H9 (cell line): Measurements from ENCODE around the gene RNF126. TPM values are rescaled to one million over a fixed set of nuclear protein-coding genes. Genes with fewer than 3 reads are reported as not detected.

ENCODE experiments used
- DNase-seq: peaks from one replicate; pipeline ENCODE4 v3.0.0-alpha.2; 2017
- H2AFZ ChIP-seq: one replicate; pipeline ENCODE4 v1.6.1; 2013; ENCODE audit warnings: mild to moderate bottlenecking, low read length, control low read depth, moderate library complexity
- H2AK5ac ChIP-seq: 2 replicates; pipeline ENCODE4 v1.6.1; 2013; ENCODE audit warnings: low read length, control low read depth, mixed read lengths; ENCODE audit not compliant: insufficient read length
- H2BK120ac ChIP-seq: one replicate; pipeline ENCODE4 v1.6.1; 2013; ENCODE audit warnings: low read depth, mild to moderate bottlenecking, low read length, control low read depth, inconsistent platforms; ENCODE audit not compliant: poor library complexity, severe bottlenecking
- H2BK12ac ChIP-seq: 2 replicates; pipeline ENCODE4 v1.6.1; 2013; ENCODE audit warnings: low read length, control low read depth, mixed read lengths, low read depth; ENCODE audit not compliant: insufficient read length
- H2BK15ac ChIP-seq: 2 replicates; pipeline ENCODE4 v1.6.1; 2013; ENCODE audit warnings: low read depth, low read length, control low read depth
- H2BK20ac ChIP-seq: one replicate; pipeline ENCODE4 v1.6.1; 2013; ENCODE audit warnings: low read depth, mild to moderate bottlenecking, low read length, control low read depth, inconsistent platforms; ENCODE audit not compliant: poor library complexity, severe bottlenecking
- H2BK5ac ChIP-seq: 2 replicates; pipeline ENCODE4 v1.6.1; 2013; ENCODE audit warnings: low read length, control low read depth, mixed read lengths; ENCODE audit not compliant: insufficient read length
- H3K14ac ChIP-seq: 2 replicates; pipeline ENCODE4 v1.6.1; 2013; ENCODE audit warnings: low read length, control low read depth; ENCODE audit not compliant: insufficient read depth
- H3K18ac ChIP-seq: 2 replicates; pipeline ENCODE4 v1.6.1; 2013; ENCODE audit warnings: low read depth, mild to moderate bottlenecking, mixed read lengths, low read length, control low read depth; ENCODE audit not compliant: insufficient read length
- H3K23ac ChIP-seq: 2 replicates; pipeline ENCODE4 v1.6.1; 2013; ENCODE audit warnings: low read length, control low read depth, mixed read lengths, low read depth; ENCODE audit not compliant: insufficient read length
- H3K23me2 ChIP-seq: 2 replicates; pipeline ENCODE4 v1.6.1; 2013; ENCODE audit warnings: low read depth, mild to moderate bottlenecking, mixed read lengths, low read length, control low read depth; ENCODE audit not compliant: insufficient read length, poor library complexity, severe bottlenecking
- H3K27ac ChIP-seq: 2 replicates; pipeline ENCODE4 v1.5.1; 2013; ENCODE audit warnings: low read length, control low read depth, mixed read lengths, low read depth; ENCODE audit not compliant: insufficient read length
- H3K27me3 ChIP-seq: 2 replicates; pipeline ENCODE4 v1.6.1; 2013; ENCODE audit warnings: low read length, control low read depth, inconsistent platforms; ENCODE audit not compliant: insufficient read depth
- H3K4ac ChIP-seq: 2 replicates; pipeline ENCODE4 v1.6.1; 2013; ENCODE audit warnings: low read depth, mild to moderate bottlenecking, control low read depth, inconsistent platforms, low read length, moderate library complexity
- H3K4me1 ChIP-seq: 2 replicates; pipeline ENCODE4 v1.6.1; 2013; ENCODE audit warnings: low read length, control low read depth, inconsistent platforms; ENCODE audit not compliant: insufficient read depth
- H3K4me2 ChIP-seq: 2 replicates; pipeline ENCODE4 v1.6.1; 2013; ENCODE audit warnings: low read length, control low read depth, mixed read lengths; ENCODE audit not compliant: insufficient read length, insufficient read depth
- H3K56ac ChIP-seq: 2 replicates; pipeline ENCODE4 v1.6.1; 2013; ENCODE audit warnings: low read depth, mild to moderate bottlenecking, mixed read lengths, low read length, control low read depth; ENCODE audit not compliant: insufficient read length
- H3K79me1 ChIP-seq: 2 replicates; pipeline ENCODE4 v1.6.1; 2013; ENCODE audit warnings: low read depth, mild to moderate bottlenecking, moderate library complexity, low read length, control low read depth, inconsistent platforms; ENCODE audit not compliant: insufficient read depth, poor library complexity, severe bottlenecking
- H3K79me2 ChIP-seq: 2 replicates; pipeline ENCODE4 v1.6.1; 2013; ENCODE audit warnings: low read length, control low read depth, inconsistent platforms; ENCODE audit not compliant: insufficient read depth
- H3K9ac ChIP-seq: 2 replicates; pipeline ENCODE4 v1.6.1; 2013; ENCODE audit warnings: low read length, control low read depth, mixed read lengths; ENCODE audit not compliant: insufficient read length; ENCODE audit errors: extremely low read depth
- H3K9me3 ChIP-seq: one replicate; pipeline ENCODE4 v1.6.1; 2013; ENCODE audit warnings: low read depth, low read length, inconsistent platforms; ENCODE audit not compliant: control insufficient read depth
- H3T11ph ChIP-seq: one replicate; pipeline ENCODE4 v1.6.1; 2013; ENCODE audit warnings: mild to moderate bottlenecking, low read length, control low read depth, inconsistent platforms
- H4K20me1 ChIP-seq: one replicate; pipeline ENCODE4 v1.6.1; 2013; ENCODE audit not compliant: control insufficient read depth, insufficient read length, insufficient read depth
- H4K5ac ChIP-seq: 2 replicates; pipeline ENCODE4 v1.6.1; 2013; ENCODE audit warnings: low read depth, mild to moderate bottlenecking, mixed read lengths, low read length, control low read depth; ENCODE audit not compliant: insufficient read length
- H4K8ac ChIP-seq: replicated peaks from 2 replicates; pipeline ENCODE4 v1.6.1; 2013; ENCODE audit warnings: low read length, control low read depth, mixed read lengths, low read depth; ENCODE audit not compliant: insufficient read length
- H4K91ac ChIP-seq: 2 replicates; pipeline ENCODE4 v1.6.1; 2013; ENCODE audit warnings: low read depth, mild to moderate bottlenecking, moderate library complexity, mixed read lengths, low read length, control low read depth; ENCODE audit not compliant: insufficient read length
- H3K27ac Mint-ChIP-seq, 3 experiments: 2 replicates in 2 of 3; 3 replicates in 1 of 3; pipeline ENCODE4 v1.8.0; 2020 to 2021; ENCODE audit warnings: mixed read lengths in 3 of 3, mild to moderate bottlenecking in 1 of 3, moderate library complexity in 1 of 3
- H3K27me3 Mint-ChIP-seq: 2 replicates; pipeline ENCODE4 v1.8.0; 2021; ENCODE audit warnings: low read depth, mild to moderate bottlenecking, moderate library complexity, mixed read lengths
- H3K36me3 Mint-ChIP-seq, 3 experiments: 2 replicates in 2 of 3; 3 replicates in 1 of 3; pipeline ENCODE4 v1.8.0; 2020 to 2021; ENCODE audit warnings: low read depth in 3 of 3, mixed read lengths in 3 of 3; ENCODE audit not compliant: insufficient read depth in 1 of 3
- H3K4me1 Mint-ChIP-seq, 2 experiments: 2 replicates each; pipeline ENCODE4 v1.8.0; 2020; ENCODE audit warnings: mixed read lengths in 2 of 2
- H3K4me3 Mint-ChIP-seq, 2 experiments: 2 replicates in 1 of 2; 3 replicates in 1 of 2; pipeline ENCODE4 v1.8.0; 2020 to 2021; ENCODE audit warnings: mild to moderate bottlenecking in 2 of 2, mixed read lengths in 2 of 2, moderate library complexity in 1 of 2
- H3K9me3 Mint-ChIP-seq, 2 experiments: 2 replicates in 1 of 2; 3 replicates in 1 of 2; pipeline ENCODE4 v1.8.0; 2020; ENCODE audit warnings: mild to moderate bottlenecking in 2 of 2, mixed read lengths in 2 of 2, moderate library complexity in 1 of 2
- WGBS: extraction: QIAGEN DNeasy Blood & Tissue Kit; methylation state at CpG from one replicate; pipeline ENCODE4 v1.1.7; 2013; ENCODE audit warnings: missing lambda C conversion rate, low lambda C conversion rate, mixed read lengths; ENCODE audit not compliant: insufficient read length; ENCODE audit errors: extremely low coverage; 5-methylcytosine and 5-hydroxymethylcytosine counted together
- long read RNA-seq: library from polyadenylated mRNA; unstranded; transcript quantifications from one replicate; pipeline ENCODE4 v2.0.0, GENCODE V29; 2020
- total RNA-seq: library from RNA; stranded (reverse); gene quantifications from 2 replicates; pipeline ENCODE4 v1.2.1, GENCODE V29; 2021
- TF ChIP-seq, protein P1 (sequence below): fragments of 200-600 bp; sonication (generic); conservative IDR thresholded peaks from 3 replicates; pipeline ENCODE4 v1.8.0; 2021; ENCODE audit warnings: antibody characterized with exemption, mild to moderate bottlenecking

RNF126 gene
- total RNA-seq = 78.0 and 81.9 TPM in 2 replicates
- long read RNA-seq, transcript RNF126-203 (9 exons, 963 nt) = minor isoform, 15 of 182 reads
- long read RNA-seq, transcript RNF126-201 (9 exons, 1,694 nt) = major isoform, 129 of 182 reads
- long read RNA-seq, partial matches to known transcripts = 10 of 182 reads
- long read RNA-seq, other reads (novel, unspliced or antisense) = 24 of 182 reads

DNA sequence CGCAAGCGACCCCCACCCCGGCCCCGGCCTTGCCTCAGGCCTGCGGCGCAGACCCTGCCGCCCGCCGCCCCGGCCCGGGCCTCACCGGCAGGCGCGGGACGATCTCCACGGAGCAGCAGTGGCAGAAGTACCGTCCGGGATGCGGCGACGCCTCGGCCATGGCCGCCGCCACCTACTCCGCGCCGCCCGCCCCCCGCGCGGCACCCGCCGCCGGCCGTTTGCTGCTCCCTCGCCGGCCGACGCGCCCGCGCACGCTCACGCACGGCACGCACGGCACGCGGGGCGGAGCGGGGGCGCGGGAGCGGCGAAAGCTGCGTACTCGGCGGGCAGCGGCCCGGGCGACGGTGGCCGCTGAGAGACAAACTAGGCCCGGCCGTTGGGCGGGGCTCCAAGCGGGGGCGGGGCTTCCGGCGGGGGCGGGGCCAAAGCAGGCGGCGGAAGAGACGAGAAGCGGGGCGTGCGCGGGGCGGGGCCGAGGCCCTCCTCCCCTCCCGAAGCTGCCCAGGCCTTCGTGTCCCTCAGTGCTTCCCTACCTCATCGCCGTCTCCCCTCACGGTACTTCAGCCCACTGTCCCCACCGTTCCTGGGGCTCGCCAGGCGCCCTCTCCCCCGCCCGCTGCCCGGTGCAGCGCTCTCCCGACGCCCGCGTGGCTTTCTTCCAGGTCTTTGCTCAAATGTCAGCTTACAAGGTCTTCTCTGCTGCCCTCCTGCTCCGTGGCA is at the start of gene RNF126:
RNF126 (minus strand) TSS at position 253 of the 720 bp plus-strand sequence; CDS start at position 160, 93 bp downstream.
- no peak within 1 kb of the TSS for H2BK120ac ChIP-seq
- no peak within 1 kb of the TSS for H3K4ac ChIP-seq
- no peak within 1 kb of the TSS for H4K91ac ChIP-seq
- no peak within 1 kb of the TSS for H3K27ac ChIP-seq
- H3T11ph ChIP-seq = no peak within 1 kb of the TSS
- peaks cover 7% of the 10 kb centered on the region for H3K23me2 ChIP-seq
- no peak within 1 kb of the TSS for H2BK15ac ChIP-seq
- H3K79me1 ChIP-seq = peaks cover 2% of the 10 kb centered on the region
- TF ChIP-seq, protein P1, sequence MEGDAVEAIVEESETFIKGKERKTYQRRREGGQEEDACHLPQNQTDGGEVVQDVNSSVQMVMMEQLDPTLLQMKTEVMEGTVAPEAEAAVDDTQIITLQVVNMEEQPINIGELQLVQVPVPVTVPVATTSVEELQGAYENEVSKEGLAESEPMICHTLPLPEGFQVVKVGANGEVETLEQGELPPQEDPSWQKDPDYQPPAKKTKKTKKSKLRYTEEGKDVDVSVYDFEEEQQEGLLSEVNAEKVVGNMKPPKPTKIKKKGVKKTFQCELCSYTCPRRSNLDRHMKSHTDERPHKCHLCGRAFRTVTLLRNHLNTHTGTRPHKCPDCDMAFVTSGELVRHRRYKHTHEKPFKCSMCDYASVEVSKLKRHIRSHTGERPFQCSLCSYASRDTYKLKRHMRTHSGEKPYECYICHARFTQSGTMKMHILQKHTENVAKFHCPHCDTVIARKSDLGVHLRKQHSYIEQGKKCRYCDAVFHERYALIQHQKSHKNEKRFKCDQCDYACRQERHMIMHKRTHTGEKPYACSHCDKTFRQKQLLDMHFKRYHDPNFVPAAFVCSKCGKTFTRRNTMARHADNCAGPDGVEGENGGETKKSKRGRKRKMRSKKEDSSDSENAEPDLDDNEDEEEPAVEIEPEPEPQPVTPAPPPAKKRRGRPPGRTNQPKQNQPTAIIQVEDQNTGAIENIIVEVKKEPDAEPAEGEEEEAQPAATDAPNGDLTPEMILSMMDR = no peak
- peaks cover 13 to 18% of the 10 kb centered on the region in 2 experiments for H3K4me1 Mint-ChIP-seq
- no peak within 1 kb of the TSS for H2AK5ac ChIP-seq
- peaks cover 44% of the 10 kb centered on the region; the same call in 1 of the 2 replicates for H3K79me2 ChIP-seq
- no peak within 1 kb of the TSS for H3K23ac ChIP-seq
- H3K4me3 Mint-ChIP-seq = peak within 1 kb of the TSS; percentile 76 to 85
- peaks cover 4 to 10% of the 10 kb centered on the region in 2 experiments; a peak in 3 of 5 replicates for H3K9me3 Mint-ChIP-seq
- H4K20me1 ChIP-seq = peaks cover 6% of the 10 kb centered on the region
- H3K14ac ChIP-seq = peak within 1 kb of the TSS; percentile 71
- no peak within 1 kb of the TSS for H3K18ac ChIP-seq
- no peaks in the 10 kb centered on the region; the same call in 1 of the 2 replicates for H3K4me1 ChIP-seq
- no peak within 1 kb of the TSS for H2BK20ac ChIP-seq
- H3K9me3 ChIP-seq = no peaks in the 10 kb centered on the region
- no peak within 1 kb of the TSS for H2BK12ac ChIP-seq
- DNase-seq = peak; percentile 91
- H3K9ac ChIP-seq = peak within 1 kb of the TSS; percentile 73
- H2BK5ac ChIP-seq = no peak within 1 kb of the TSS
- peaks cover 0 to 2% (median 0%) of the 10 kb centered on the region in 3 experiments; a peak in 3 of 7 replicates for H3K36me3 Mint-ChIP-seq
- no CpG with 5 or more reads among the region's 97 CpGs for WGBS
- H4K5ac ChIP-seq = no peak within 1 kb of the TSS
- no peaks in the 10 kb centered on the region for H3K27me3 ChIP-seq
- peaks cover 19% of the 10 kb centered on the region for H3K27me3 Mint-ChIP-seq
- peak within 1 kb of the TSS in 1 of 3 experiments; percentile 53; a peak in 1 of 7 replicates for H3K27ac Mint-ChIP-seq
- peak within 1 kb of the TSS; percentile 69 for H3K4me2 ChIP-seq
- no peak within 1 kb of the TSS for H3K56ac ChIP-seq
- H4K8ac ChIP-seq = no peak within 1 kb of the TSS
- H2AFZ ChIP-seq = no peak within 1 kb of the TSS
